K562 (cell line): ENCODE measurements around the gene TBC1D2. TPM values are rescaled to one million over a fixed set of nuclear protein-coding genes. Genes with fewer than 3 reads are reported as not detected.

ENCODE experiments used
- ATAC-seq: fragments of 200-7000 bp; cut with Tn5 transposase; 3 replicates; pipeline ENCODE4 v1.9.1; 2020; ENCODE audit warnings: moderate library complexity
- BruUV-seq: library from RNA; stranded (reverse); fragments of 400-500 nt; replicated peaks from 2 replicates; lab custom pipeline; 2021; lab: Mats Ljungman, UMichigan
- CTCF ChIA-PET: fragments of 300-600 bp; formaldehyde crosslinking; extraction: SDS; loops from one replicate; lab custom pipeline; 2021; ENCODE audit warnings: low intra/inter-chr PET ratio; lab: Yijun Ruan, JAX
- POLR2A ChIA-PET: fragments of 300-600, 350-650 bp; sonication (Branson Sonifier 250); formaldehyde crosslinking; extraction: SDS; loops from one replicate; lab custom pipeline; 2021; ENCODE audit warnings: antibody characterized with exemption, inconsistent platforms; lab: Yijun Ruan, JAX
- DNase-seq, 4 experiments: peaks; one replicate each; pipeline versions ENCODE4 v3.0.0 to v3.0.0-alpha.2; 2011 to 2018; ENCODE audit warnings: low spot score in 3 of 4, mixed read lengths in 3 of 4; ENCODE audit errors: extremely low read depth in 1 of 4
- FAIRE-seq: peaks from 2 replicates; lab custom pipeline; 2011; peaks lifted over from hg19 to GRCh38; lab: Jason Lieb, UNC
- H2AFZ ChIP-seq: 2 replicates; pipeline ENCODE4 v1.6.0; 2011; ENCODE audit warnings: low read depth, low read length, control low read depth, inconsistent platforms
- H3K27ac ChIP-seq: fragments of 200-600 bp; 3 replicates; pipeline ENCODE4 v1.8.0; 2011; ENCODE audit warnings: low read depth, mild to moderate bottlenecking, control low read depth, inconsistent platforms, low read length, moderate library complexity, mixed read lengths; ENCODE audit errors: extremely low read depth
- H3K27me3 ChIP-seq, 2 experiments: fragments of 300-600 bp in 1 of 2; 2 replicates in 1 of 2; 3 replicates in 1 of 2; pipeline versions ENCODE4 v1.6.0 to v1.8.0; 2011; ENCODE audit warnings: inconsistent platforms in 2 of 2, low read length in 2 of 2, mild to moderate bottlenecking in 1 of 2, mixed read lengths in 1 of 2, moderate library complexity in 1 of 2; ENCODE audit not compliant: control insufficient read depth in 2 of 2, insufficient read depth in 2 of 2
- H3K36me3 ChIP-seq: fragments of 300-600 bp; 3 replicates; pipeline ENCODE4 v1.8.0; 2011; ENCODE audit warnings: mild to moderate bottlenecking, low read length, inconsistent platforms; ENCODE audit not compliant: control insufficient read depth, insufficient read depth
- H3K4me1 ChIP-seq, 2 experiments: fragments of 200-600 bp in 1 of 2; replicated peaks in 1 of 2; 2 replicates in 1 of 2; 3 replicates in 1 of 2; pipeline versions ENCODE4 v1.5.1 to v1.8.0; 2011; ENCODE audit warnings: inconsistent platforms in 2 of 2, low read length in 2 of 2, mild to moderate bottlenecking in 1 of 2, mixed read lengths in 1 of 2, moderate library complexity in 1 of 2; ENCODE audit not compliant: control insufficient read depth in 2 of 2, insufficient read depth in 2 of 2
- H3K4me2 ChIP-seq: 2 replicates; pipeline ENCODE4 v1.6.1; 2011; ENCODE audit warnings: low read length, control low read depth, inconsistent platforms, mixed read lengths; ENCODE audit not compliant: insufficient read depth
- H3K4me3 ChIP-seq: fragments of 200-600 bp; sonication (generic), shearing (Covaris generic); 2 replicates; pipeline ENCODE4 v1.5.1; 2016; ENCODE audit warnings: control low read depth, inconsistent platforms
- H3K79me2 ChIP-seq: fragments of 200-600 bp; 3 replicates; pipeline ENCODE4 v1.8.0; 2011; ENCODE audit warnings: low read length, inconsistent platforms; ENCODE audit not compliant: control insufficient read depth, insufficient read depth
- H3K9ac ChIP-seq, 2 experiments: 2 replicates each; pipeline versions ENCODE4 v1.6.0 to v1.6.1; 2011; ENCODE audit warnings: low read depth in 2 of 2, low read length in 2 of 2, control low read depth in 1 of 2, inconsistent platforms in 1 of 2, mild to moderate bottlenecking in 1 of 2, mixed read lengths in 1 of 2; ENCODE audit not compliant: insufficient read depth in 1 of 2
- H3K9me1 ChIP-seq: one replicate; pipeline ENCODE4 v1.6.0; 2011; ENCODE audit warnings: inconsistent platforms, mild to moderate bottlenecking, low read length, moderate library complexity; ENCODE audit not compliant: control insufficient read depth, insufficient read depth
- H3K9me3 ChIP-seq: replicated peaks from 2 replicates; pipeline ENCODE4 v1.5.1; 2011; ENCODE audit warnings: low read depth, low read length, inconsistent platforms; ENCODE audit not compliant: control insufficient read depth, insufficient read depth
- H4K20me1 ChIP-seq: replicated peaks from 2 replicates; pipeline ENCODE4 v1.6.1; 2011; ENCODE audit warnings: low read length, inconsistent platforms, mixed read lengths; ENCODE audit not compliant: control insufficient read depth, insufficient read depth
- BCOR ChIP-seq: fragments of 450-650 bp; IDR thresholded peaks from 2 replicates; pipeline ENCODE4 v1.6.1; 2016
- CEBPG ChIP-seq, 3 experiments: fragments of 200-800 bp in 1 of 3; sonication (Bioruptor generic) in 1 of 3; sonication (generic) in 1 of 3; formaldehyde crosslinking in 1 of 3; IDR thresholded peaks in 2 of 3; conservative IDR thresholded peaks in 1 of 3; 2 replicates each; pipeline versions ENCODE4 v1.6.1 to v1.8.0; 2016 to 2022; ENCODE audit warnings: missing compliant biosample characterization in 2 of 3, missing genetic modification characterization in 2 of 3, mild to moderate bottlenecking in 1 of 3, missing genetic modification reagents in 1 of 3
- MED1 ChIP-seq: sonication (generic); formaldehyde crosslinking; IDR thresholded peaks from 2 replicates; pipeline ENCODE4 v1.8.1; 2023; ENCODE audit warnings: missing genetic modification reagents, borderline replicate concordance
- PHF8 ChIP-seq: fragments of 200-600 bp; sonication (generic); IDR thresholded peaks from 2 replicates; pipeline ENCODE4 v1.6.1; 2012; ENCODE audit warnings: mixed run types, mild to moderate bottlenecking, inconsistent platforms, low read length, moderate library complexity, borderline replicate concordance
- PKNOX1 ChIP-seq: fragments of 450-650 bp; IDR thresholded peaks from 2 replicates; pipeline ENCODE4 v1.6.1; 2016
- RBM22 ChIP-seq: fragments of 200-400 bp; formaldehyde crosslinking; IDR thresholded peaks from 2 replicates; pipeline ENCODE4 v1.6.1; 2018; ENCODE audit warnings: low read length, low read depth; ENCODE audit not compliant: poor library complexity, severe bottlenecking
- RBM25 ChIP-seq: fragments of 200-400 bp; formaldehyde crosslinking; IDR thresholded peaks from 2 replicates; pipeline ENCODE4 v1.6.1; 2018; ENCODE audit warnings: low read length, low read depth, moderate library complexity; ENCODE audit not compliant: severe bottlenecking
- TAF1 ChIP-seq: IDR thresholded peaks from 2 replicates; pipeline ENCODE4 v1.6.1; 2011; ENCODE audit warnings: mild to moderate bottlenecking, low read length, moderate library complexity; ENCODE audit not compliant: insufficient read depth, control insufficient read depth, severe bottlenecking; ENCODE audit errors: extremely low read depth
- WGBS: fragments of 100-300 bp; shearing (Covaris generic); methylation state at CpG from one replicate; pipeline ENCODE4 v1.1.6; 2016; ENCODE audit warnings: low coverage, mixed read lengths; ENCODE audit not compliant: insufficient coverage; ENCODE audit errors: missing lambda C conversion rate; 5-methylcytosine and 5-hydroxymethylcytosine counted together
- in situ Hi-C: fragments of 300-500 bp; cut with MboI; formaldehyde crosslinking; loops from 4 replicates; pipeline ENCODE4 v1.15.0; 2018; ENCODE audit warnings: inconsistent platforms, mixed read lengths
- intact Hi-C: fragments of 100-400 bp; cut with micrococcal nuclease; formaldehyde crosslinking; loops from 2 replicates; pipeline ENCODE4 v1.14.2; 2022
- polyA plus RNA-seq, 8 experiments: library from polyadenylated mRNA; depleted of rRNA in 4 of 8; stranded (reverse) in 5 of 8; unstranded in 3 of 8; fragments of >200 nt; fragmentation: Nextera tagmentation in 2 of 8; fragmentation: Illumina TruSeq in 1 of 8; extraction: Ambion mirVana in 2 of 8; extraction: Trizol in 1 of 8; gene quantifications; 2 replicates each; pipeline versions ENCODE4 v1.2.1 to v1.2.3, GENCODE V29; 2011 to 2014; ENCODE audit warnings: inconsistent platforms in 1 of 8, missing spikeins in 1 of 8
- total RNA-seq, 7 experiments: library from RNA; depleted of rRNA in 6 of 7; stranded (reverse); fragments of >200 nt in 6 of 7; fragmentation: Illumina TruSeq in 2 of 7; extraction: Trizol in 2 of 7; gene quantifications; 2 replicates each; pipeline versions ENCODE4 v1.2.1 to v1.2.3, GENCODE V29; 2011 to 2021; ENCODE audit warnings: low replicate concordance in 1 of 7
- TF ChIP-seq, protein P1 (sequence below): conservative IDR thresholded peaks from 2 replicates; pipeline ENCODE4 v1.6.1; 2011; ENCODE audit warnings: low read depth, mild to moderate bottlenecking, low read length; ENCODE audit not compliant: control insufficient read depth

Gene TBC1D2
- total and polyA plus RNA-seq, 9 of the 15 experiments (the other 6 are each of a cell fraction or from before 2014, with no cell fraction given), result 0.10 to 7.0 (median 2.5) TPM

DNA sequence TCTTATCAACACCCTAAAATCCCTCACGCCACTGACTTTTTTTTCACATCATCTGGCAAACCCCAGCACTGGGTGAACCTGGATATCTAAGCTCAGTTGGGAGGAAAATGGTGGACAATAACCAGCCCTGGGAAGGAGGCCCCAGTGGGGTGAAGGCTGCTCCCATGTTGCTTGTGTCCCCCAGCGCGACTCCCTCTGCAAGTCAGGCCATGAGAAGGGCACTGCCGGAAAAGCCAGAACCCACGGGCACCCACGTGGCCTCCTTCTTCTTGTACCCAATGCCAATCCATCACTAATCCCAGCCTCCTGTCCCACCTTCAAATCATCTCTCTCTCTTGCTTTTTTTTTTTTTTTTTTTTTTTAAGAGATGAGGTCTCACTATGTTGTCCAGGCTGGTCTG lies 74.5 kb downstream of the TBC1D2 start:
- FAIRE-seq (no peak), DNase-seq (no peak), ATAC-seq (no peak)
- Histone ChIP-seq H3K4me3 (no peak overlapping the region), H3K27ac (peak overlapping the region; percentile 80), H3K27me3 (no peaks in the 10 kb centered on the region), H3K79me2 (peaks cover 85% of the 10 kb centered on the region), H3K4me2 (peak overlapping the region; percentile 76), H3K4me1 (peaks cover 47 to 73% of the 10 kb centered on the region in 2 experiments), H3K36me3 (peaks cover 11% of the 10 kb centered on the region; the same call in 1 of the 3 replicates), H3K9me3 (no peaks in the 10 kb centered on the region), H4K20me1 (no peaks in the 10 kb centered on the region), H3K9me1 (no peaks in the 10 kb centered on the region), H2AFZ (no peak overlapping the region), H3K9ac (peak overlapping the region; percentile 43 to 83; a peak in 3 of 4 replicates)
- BruUV-seq, result no TSS peak
- no peak for TF ChIP-seq MED1 (CRISPR knock-in tag)
- intact Hi-C loops, result loop anchor here (5.0 kb wide), 1 partner anchor 239 kb away; no protein-coding TSS in a partner anchor
- ChIA-PET POLR2A (interaction anchor here (0.7 kb wide), 1 partner anchor 8 kb away, joined by 4 read pairs; no protein-coding TSS in a partner anchor), CTCF (no interaction called here)
- WGBS, result 84% methylated on average over 4 of the region's 6 CpGs
- in situ Hi-C loops, result no loop called here

DNA sequence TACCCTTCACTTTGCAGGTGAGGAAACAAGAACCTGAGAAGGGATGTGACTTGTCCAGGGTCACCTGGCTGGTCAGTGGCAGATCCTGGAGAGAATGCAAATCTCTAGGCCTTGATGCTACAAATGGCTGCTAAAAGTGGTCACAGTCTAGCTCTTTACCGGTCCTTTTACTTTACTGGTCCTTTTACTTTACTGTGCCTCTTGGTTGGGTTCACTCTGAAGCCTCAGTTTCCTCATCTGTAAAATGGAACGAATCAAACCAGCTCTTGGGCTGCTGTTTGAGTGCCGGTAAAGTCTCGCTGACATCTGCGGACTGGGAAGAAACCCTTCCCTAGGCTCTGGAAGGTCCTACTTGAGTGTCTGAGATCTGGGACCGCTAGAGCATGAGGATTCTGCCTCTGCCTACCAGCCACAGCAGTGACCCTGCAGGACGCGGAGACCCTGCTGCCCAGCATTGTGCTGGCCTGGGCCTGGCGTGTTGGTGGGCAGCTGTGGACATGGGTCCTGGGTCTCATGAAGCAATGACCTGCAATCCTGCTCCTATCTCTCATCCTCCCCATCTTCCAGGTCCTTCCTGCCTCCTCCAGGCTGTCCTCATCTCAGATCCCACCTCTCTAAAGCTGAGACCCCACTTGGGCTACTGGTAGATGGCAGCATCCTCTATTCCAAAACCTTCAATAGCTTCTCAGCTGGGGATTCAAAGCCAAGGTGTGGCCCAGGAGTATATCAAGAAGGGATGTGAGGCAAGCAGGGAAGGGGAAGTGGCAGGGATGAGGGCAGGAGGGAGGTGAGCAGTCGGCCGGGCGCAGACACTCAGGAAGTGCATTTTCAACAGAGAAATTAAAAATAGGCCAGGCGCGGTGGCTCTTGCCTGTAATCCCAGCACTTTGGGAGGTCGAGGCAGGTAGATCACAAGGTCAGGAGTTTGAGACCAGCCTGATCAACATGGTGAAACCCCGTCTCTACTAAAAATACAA lies 76.3 kb downstream of the TBC1D2 start:
- H3K27me3 ChIP-seq, result no peaks in the 10 kb centered on the region
- TF ChIP-seq RBM22 (no peak), PHF8 (no peak), TAF1 (no peak), PKNOX1 (no peak), RBM25 (peak; percentile 66), CEBPG (CRISPR knock-in tag; IDR thresholded peaks at IDR 0.05) (peak; percentile 43; the same call in 1 of the 2 replicates), CEBPG (tag; conservative IDR thresholded peaks at IDR 0.05 in 1 of 2, IDR thresholded peaks at IDR 0.05 in 1 of 2) (no peak), BCOR (peak; percentile 36; the same call in 1 of the 2 replicates)
- TF ChIP-seq, protein P1, sequence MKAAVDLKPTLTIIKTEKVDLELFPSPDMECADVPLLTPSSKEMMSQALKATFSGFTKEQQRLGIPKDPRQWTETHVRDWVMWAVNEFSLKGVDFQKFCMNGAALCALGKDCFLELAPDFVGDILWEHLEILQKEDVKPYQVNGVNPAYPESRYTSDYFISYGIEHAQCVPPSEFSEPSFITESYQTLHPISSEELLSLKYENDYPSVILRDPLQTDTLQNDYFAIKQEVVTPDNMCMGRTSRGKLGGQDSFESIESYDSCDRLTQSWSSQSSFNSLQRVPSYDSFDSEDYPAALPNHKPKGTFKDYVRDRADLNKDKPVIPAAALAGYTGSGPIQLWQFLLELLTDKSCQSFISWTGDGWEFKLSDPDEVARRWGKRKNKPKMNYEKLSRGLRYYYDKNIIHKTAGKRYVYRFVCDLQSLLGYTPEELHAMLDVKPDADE, result no peak

More for the DNA sequence above, 76.3 kb downstream of the TBC1D2 start:
- Histone ChIP-seq H3K4me2 (no peak overlapping the region), H3K9ac (peak overlapping the region in 1 of 2 experiments; percentile 38; a peak in 1 of 4 replicates), H3K27ac (no peak overlapping the region), H4K20me1 (no peaks in the 10 kb centered on the region), H2AFZ (no peak overlapping the region), H3K4me1 (peaks cover 41 to 72% of the 10 kb centered on the region in 2 experiments), H3K4me3 (no peak overlapping the region), H3K9me3 (no peaks in the 10 kb centered on the region), H3K9me1 (no peaks in the 10 kb centered on the region), H3K36me3 (peaks cover 7% of the 10 kb centered on the region; the same call in 1 of the 3 replicates), H3K79me2 (peaks cover 80% of the 10 kb centered on the region)
- POLR2A ChIA-PET, result interaction anchor here (0.7 kb wide), 1 partner anchor 15 kb away, joined by 4 read pairs; no protein-coding TSS in a partner anchor
- DNase-seq (no peak), ATAC-seq (no peak), FAIRE-seq (no peak)
- in situ Hi-C loops (no loop called here), intact Hi-C loops (no loop called here)
- 83% methylated on average over 14 of the region's 16 CpGs for WGBS
- CTCF ChIA-PET, result no interaction called here
- BruUV-seq, result no TSS peak
